ENCODE measurements around the gene CTTN. TPM values are rescaled to one million over a fixed set of nuclear protein-coding genes. Genes with fewer than 3 reads are reported as not detected.

CTTN gene
- total and polyA plus RNA-seq, 2 of the 8 experiments (the other 6 are each of a cell fraction or from before 2014, with no cell fraction given) = 84.6 to 216 TPM

GRCh38 chr11:70387564-70387963 lies 10.8 kb upstream of the CTTN start:
- Histone ChIP-seq H3K23ac (ENCODE audit: insufficient read length) (no peak overlapping the region), H3K79me2 (ENCODE audit: control insufficient read depth in 1 of 2, insufficient read depth in 2 of 2, low read length in 2 of 2) (peaks cover 0 to 6% of the 10 kb centered on the region in 2 experiments; a peak in 1 of 4 replicates), H3K4me2 (ENCODE audit: insufficient read depth in 1 of 2, low read depth in 2 of 2, low read length in 2 of 2) (no peak overlapping the region), H3K27me3 (replicated peaks in 1 of 4; ENCODE audit: control insufficient read depth in 3 of 4, extremely low read depth in 1 of 4, insufficient read depth in 3 of 4, low read length in 3 of 4) (no peaks in the 10 kb centered on the region), H2BK20ac (ENCODE audit: low read length) (no peak overlapping the region), H2BK15ac (ENCODE audit: low read length) (no peak overlapping the region), H3K4me1 (replicated peaks in 1 of 4; ENCODE audit: control insufficient read depth in 3 of 4, insufficient read depth in 4 of 4, low read length in 3 of 4) (peaks cover 5 to 24% (median 11%) of the 10 kb centered on the region in 4 experiments; a peak in 6 of 7 replicates), H2BK12ac (ENCODE audit: low read depth, low read length) (no peak overlapping the region), H3K23me2 (ENCODE audit: low read depth, low read length) (no peaks in the 10 kb centered on the region), H3K27ac (ENCODE audit: low read depth, low read length) (no peak overlapping the region), H3K9me3 (ENCODE audit: insufficient read depth in 2 of 2, low read depth in 1 of 2, low read length in 1 of 2) (no peaks in the 10 kb centered on the region), H3K9ac (replicated peaks in 1 of 4; ENCODE audit: extremely low read depth in 1 of 4, low read depth in 3 of 4, low read length in 3 of 4) (no peak overlapping the region), H4K8ac (ENCODE audit: extremely low read depth, insufficient read depth, low read length) (no peak overlapping the region), H3K14ac (ENCODE audit: insufficient read length) (no peak overlapping the region), H3K56ac (replicated peaks; ENCODE audit: insufficient read length, low read depth, low read length) (no peak overlapping the region), H2BK120ac (replicated peaks; ENCODE audit: low read depth, low read length) (no peak overlapping the region), H2AFZ (ENCODE audit: low read length) (no peak overlapping the region), H3K18ac (ENCODE audit: extremely low read depth, low read length) (no peak overlapping the region), H3K36me3 (ENCODE audit: control insufficient read depth in 2 of 4, insufficient read depth in 4 of 4, low read length in 3 of 4) (peaks cover 0 to 31% (median 2%) of the 10 kb centered on the region in 4 experiments; a peak in 5 of 8 replicates), H2AK5ac (ENCODE audit: low read depth, low read length) (no peak overlapping the region), H3K4me3 (ENCODE audit: extremely low read depth in 1 of 4, insufficient read depth in 2 of 4, low read depth in 3 of 4, low read length in 4 of 4) (no peak overlapping the region), H3K79me1 (ENCODE audit: low read depth, low read length) (no peaks in the 10 kb centered on the region; the same call in none of the 2 replicates), H2BK5ac (ENCODE audit: low read depth, low read length) (no peak overlapping the region), H4K20me1 (replicated peaks in 1 of 2; ENCODE audit: control insufficient read depth in 1 of 2, insufficient read depth in 2 of 2, low read length in 2 of 2) (peaks cover 5 to 16% of the 10 kb centered on the region in 2 experiments), H3K4ac (replicated peaks; ENCODE audit: insufficient read length, low read depth, low read length) (no peak overlapping the region), H4K5ac (ENCODE audit: insufficient read length, low read depth, low read length) (no peak overlapping the region), H4K91ac (replicated peaks; ENCODE audit: insufficient read length, low read length) (no peak overlapping the region)
- ChIA-PET CTCF (ENCODE audit: partially characterized antibody) (interaction anchor here (0.9 kb wide), 1 partner anchor 10 kb away, joined by 5 read pairs; no protein-coding TSS in a partner anchor), POLR2A (ENCODE audit: partially characterized antibody) (interaction anchor here (1.2 kb wide), 1 partner anchor 9 kb away, joined by 5 read pairs; no protein-coding TSS in a partner anchor)
- no peak for DNase-seq (ENCODE audit: low read depth in 1 of 2, low spot score in 2 of 2)
- WGBS, 2 experiments (ENCODE audit: extremely low coverage in 1 of 2, insufficient coverage in 1 of 2, insufficient read length in 1 of 2, insufficient replicate concordance in 2 of 2, low coverage in 1 of 2, low lambda C conversion rate in 2 of 2, missing lambda C conversion rate in 1 of 2) = 90% methylated on average over 4 of the region's 4 CpGs; no CpG with 5 or more reads in 1 of the 2 experiments
- no peak for FAIRE-seq
- no peak for TF ChIP-seq HDAC2 (IDR thresholded peaks at IDR 0.05; ENCODE audit: borderline replicate concordance in 1 of 2, low read depth in 2 of 2, low read length in 2 of 2)

Measured in H1 (cell line).